Measurements from ENCODE around the gene EMC1. TPM values are rescaled to one million over a fixed set of nuclear protein-coding genes. Genes with fewer than 3 reads are reported as not detected.

The EMC1 gene
- total RNA-seq, 4 donors from 2014 or later, result 28.5 to 54.3 (median 40.9) TPM

DNA sequence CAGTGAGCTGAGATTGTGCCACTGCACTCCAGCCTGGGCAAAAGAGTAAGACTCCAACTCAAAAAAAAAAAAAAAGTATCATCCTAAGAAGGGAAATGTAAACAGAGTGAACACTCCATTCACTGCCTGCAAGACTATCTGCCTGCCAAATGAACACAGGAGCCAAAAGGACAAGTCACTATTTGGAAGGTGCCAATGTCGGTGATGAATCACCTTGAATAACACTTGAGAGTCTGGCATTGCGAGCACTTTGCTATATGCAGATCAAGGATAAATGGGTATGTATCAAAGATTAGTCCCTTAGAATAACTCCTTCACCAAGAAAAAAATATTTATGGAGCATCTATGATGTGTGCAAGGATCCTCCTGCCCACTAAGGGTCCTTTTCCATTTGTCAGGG is 47.9 kb downstream of the EMC1 start:
- TF ChIP-seq, protein P1, sequence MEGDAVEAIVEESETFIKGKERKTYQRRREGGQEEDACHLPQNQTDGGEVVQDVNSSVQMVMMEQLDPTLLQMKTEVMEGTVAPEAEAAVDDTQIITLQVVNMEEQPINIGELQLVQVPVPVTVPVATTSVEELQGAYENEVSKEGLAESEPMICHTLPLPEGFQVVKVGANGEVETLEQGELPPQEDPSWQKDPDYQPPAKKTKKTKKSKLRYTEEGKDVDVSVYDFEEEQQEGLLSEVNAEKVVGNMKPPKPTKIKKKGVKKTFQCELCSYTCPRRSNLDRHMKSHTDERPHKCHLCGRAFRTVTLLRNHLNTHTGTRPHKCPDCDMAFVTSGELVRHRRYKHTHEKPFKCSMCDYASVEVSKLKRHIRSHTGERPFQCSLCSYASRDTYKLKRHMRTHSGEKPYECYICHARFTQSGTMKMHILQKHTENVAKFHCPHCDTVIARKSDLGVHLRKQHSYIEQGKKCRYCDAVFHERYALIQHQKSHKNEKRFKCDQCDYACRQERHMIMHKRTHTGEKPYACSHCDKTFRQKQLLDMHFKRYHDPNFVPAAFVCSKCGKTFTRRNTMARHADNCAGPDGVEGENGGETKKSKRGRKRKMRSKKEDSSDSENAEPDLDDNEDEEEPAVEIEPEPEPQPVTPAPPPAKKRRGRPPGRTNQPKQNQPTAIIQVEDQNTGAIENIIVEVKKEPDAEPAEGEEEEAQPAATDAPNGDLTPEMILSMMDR (IDR thresholded peaks at IDR 0.05), result no peak
- DNase-seq (ENCODE audit: low spot score) (no peak), ATAC-seq (ENCODE audit: low FRiP score) (no peak)

GRCh38 chr1:19202396-19202795 is 48.9 kb downstream of the EMC1 start:
- ATAC-seq (ENCODE audit: low FRiP score), result no peak
- TF ChIP-seq, protein P1 (IDR thresholded peaks at IDR 0.05), result no peak
- no peak for DNase-seq (ENCODE audit: low spot score)

DNA sequence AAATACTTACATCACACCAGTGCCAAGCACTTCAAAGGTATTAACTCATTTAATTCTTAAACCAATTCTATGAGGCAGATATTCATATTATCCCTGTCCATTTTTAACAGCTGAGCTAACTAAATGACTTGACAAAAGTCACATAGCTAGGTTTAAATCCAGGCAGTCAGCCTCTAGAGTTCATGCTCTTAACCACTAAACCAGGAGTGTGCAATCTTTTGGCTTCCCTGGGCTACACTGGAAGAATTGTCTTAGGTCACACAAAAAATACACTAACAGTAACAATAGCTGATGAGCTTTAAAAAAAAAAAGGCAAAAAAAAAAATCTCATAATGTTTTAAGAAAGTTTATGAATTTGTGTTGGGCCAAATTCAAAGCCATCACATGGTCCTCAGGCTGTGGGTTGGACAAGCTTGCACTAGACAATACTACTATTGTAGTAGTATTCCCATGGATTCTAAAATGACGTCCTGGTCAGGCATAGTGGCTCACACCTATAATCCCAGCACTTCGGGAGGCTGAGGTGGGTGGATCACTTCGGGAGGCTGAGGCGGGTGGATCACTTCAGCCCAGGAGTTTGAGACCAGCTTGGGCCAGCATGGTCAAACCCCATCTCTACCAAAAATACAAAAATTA is 51.2 kb downstream of the EMC1 start:
- DNase-seq (ENCODE audit: low spot score), result no peak
- TF ChIP-seq, protein P1 (IDR thresholded peaks at IDR 0.05), result no peak
- ATAC-seq (ENCODE audit: low FRiP score), result no peak

GRCh38 chr1:19199329-19199968 is 51.9 kb downstream of the EMC1 start:
- ATAC-seq (ENCODE audit: low FRiP score), result no peak
- TF ChIP-seq, protein P1 (IDR thresholded peaks at IDR 0.05), result no peak
- no peak for DNase-seq (ENCODE audit: low spot score)

DNA sequence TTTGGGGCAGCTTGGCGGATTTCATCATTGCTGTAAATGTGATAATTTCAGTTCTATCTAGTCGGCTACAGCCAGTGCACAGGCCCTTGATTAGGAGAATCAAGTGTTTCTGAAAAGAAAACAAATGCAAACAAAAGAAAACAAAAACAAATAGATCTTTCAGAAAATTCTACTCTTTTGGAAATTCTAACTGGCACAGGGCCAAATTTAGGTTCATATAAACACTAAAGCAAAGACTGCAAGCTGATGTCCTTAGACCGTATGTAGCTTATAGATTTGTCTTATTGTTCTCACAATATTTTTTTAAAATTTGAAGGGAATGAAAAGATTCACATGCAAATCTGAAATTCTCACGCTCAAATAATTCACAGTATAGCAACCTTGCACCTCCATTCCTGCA is 52.5 kb downstream of the EMC1 start:
- TF ChIP-seq, protein P1 (IDR thresholded peaks at IDR 0.05), result no peak
- DNase-seq (ENCODE audit: low spot score), result no peak
- ATAC-seq (ENCODE audit: low FRiP score), result no peak

GRCh38 chr1:19197845-19198244 is 53.5 kb downstream of the EMC1 start:
- TF ChIP-seq, protein P1 (IDR thresholded peaks at IDR 0.05), result no peak
- DNase-seq (ENCODE audit: low spot score) (no peak), ATAC-seq (ENCODE audit: low FRiP score) (no peak)

DNA sequence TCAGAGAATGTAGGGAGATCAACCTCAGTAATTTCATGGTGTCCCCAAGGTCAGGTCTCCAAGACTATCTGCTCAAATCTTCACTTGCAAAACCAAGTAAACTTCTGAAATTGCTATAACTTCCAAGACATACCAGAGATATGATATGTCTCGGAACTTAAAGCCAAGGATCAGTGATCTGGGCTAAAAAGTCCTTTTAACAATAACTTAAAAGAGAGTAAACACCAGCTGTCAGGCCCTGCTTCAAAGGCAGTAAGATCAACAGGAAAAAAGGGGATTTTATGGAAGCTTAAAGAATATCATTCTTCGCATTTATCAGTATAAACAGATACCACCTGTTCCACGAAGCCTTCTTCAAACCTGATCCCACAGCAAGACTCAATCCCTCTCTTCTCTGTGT is 55.0 kb downstream of the EMC1 start:
- no peak for DNase-seq (ENCODE audit: low spot score)
- ATAC-seq (ENCODE audit: low FRiP score), result no peak
- TF ChIP-seq, protein P1 (IDR thresholded peaks at IDR 0.05), result no peak
